ENCODE results near the gene TRIP10. TPM values are rescaled to one million over a fixed set of nuclear protein-coding genes. Genes with fewer than 3 reads are reported as not detected.

Gene TRIP10
- total RNA-seq, 1 experiment from 2014 or later = 49.7 TPM

DNA sequence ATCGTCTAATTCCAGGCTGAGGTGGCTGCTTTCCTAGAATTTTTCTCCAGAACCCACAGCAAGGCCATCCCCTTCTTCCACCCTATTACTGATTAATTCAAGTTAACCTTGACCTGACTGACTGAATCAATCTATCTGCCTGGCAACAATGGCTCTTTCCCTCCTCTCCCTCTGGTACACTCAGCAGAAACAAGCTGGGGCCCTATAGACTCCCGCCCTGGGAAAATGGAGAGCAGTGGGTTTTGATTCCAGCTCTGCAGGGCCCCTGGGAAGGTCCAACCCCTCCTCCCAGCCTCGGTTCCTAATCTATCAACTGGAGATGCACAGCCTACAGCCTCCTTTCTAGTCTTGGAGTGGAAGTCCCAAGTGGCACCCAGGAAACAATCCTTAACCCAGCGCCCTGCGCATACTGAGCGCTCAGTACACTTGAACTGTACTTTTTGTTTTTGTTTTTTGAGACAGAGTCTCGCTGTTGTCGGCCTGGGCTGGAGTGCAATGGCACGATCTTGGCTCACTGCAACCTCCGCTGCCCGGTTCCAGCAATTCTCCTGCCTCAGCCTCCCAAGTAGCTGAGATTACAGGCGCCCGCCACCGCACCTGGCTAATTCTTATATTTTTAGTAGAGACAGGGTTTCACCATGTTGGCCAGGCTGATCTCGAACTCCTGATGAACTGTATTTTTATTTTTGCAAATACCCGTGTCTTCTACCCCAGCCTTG, 13.8 kb upstream of the TRIP10 start:
- BruUV-seq (replicated peaks) = no TSS peak
- ChIA-PET CTCF (interaction anchor here (0.6 to 2.1 kb wide), 2 partner anchors 10 to 183 kb away, joined by 3 to 9 read pairs; no protein-coding TSS in a partner anchor), POLR2A (interaction anchor here (7.7 kb wide), 1 partner anchor 14 kb away, joined by 189 read pairs; the partner anchor contains the start of genes GPR108 and TRIP10)
- Mint-ChIP-seq H3K27ac (ENCODE audit: low read depth, unreplicated experiment) (no peak overlapping the region), H3K9me3 (ENCODE audit: unreplicated experiment) (no peaks in the 10 kb centered on the region), H3K27me3 (ENCODE audit: insufficient read depth, unreplicated experiment) (no peaks in the 10 kb centered on the region), H3K4me1 (ENCODE audit: insufficient read depth, unreplicated experiment) (peaks cover 29% of the 10 kb centered on the region), H3K4me3 (ENCODE audit: unreplicated experiment) (no peak overlapping the region), H3K36me3 (ENCODE audit: insufficient read depth, unreplicated experiment) (peaks cover 12% of the 10 kb centered on the region)
- TF ChIP-seq, protein P1, sequence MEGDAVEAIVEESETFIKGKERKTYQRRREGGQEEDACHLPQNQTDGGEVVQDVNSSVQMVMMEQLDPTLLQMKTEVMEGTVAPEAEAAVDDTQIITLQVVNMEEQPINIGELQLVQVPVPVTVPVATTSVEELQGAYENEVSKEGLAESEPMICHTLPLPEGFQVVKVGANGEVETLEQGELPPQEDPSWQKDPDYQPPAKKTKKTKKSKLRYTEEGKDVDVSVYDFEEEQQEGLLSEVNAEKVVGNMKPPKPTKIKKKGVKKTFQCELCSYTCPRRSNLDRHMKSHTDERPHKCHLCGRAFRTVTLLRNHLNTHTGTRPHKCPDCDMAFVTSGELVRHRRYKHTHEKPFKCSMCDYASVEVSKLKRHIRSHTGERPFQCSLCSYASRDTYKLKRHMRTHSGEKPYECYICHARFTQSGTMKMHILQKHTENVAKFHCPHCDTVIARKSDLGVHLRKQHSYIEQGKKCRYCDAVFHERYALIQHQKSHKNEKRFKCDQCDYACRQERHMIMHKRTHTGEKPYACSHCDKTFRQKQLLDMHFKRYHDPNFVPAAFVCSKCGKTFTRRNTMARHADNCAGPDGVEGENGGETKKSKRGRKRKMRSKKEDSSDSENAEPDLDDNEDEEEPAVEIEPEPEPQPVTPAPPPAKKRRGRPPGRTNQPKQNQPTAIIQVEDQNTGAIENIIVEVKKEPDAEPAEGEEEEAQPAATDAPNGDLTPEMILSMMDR (IDR thresholded peaks at IDR 0.05; ENCODE audit: unreplicated experiment) = no peak
- intact Hi-C loops (cut with micrococcal nuclease) = no loop called here
- DNase-seq (ENCODE audit: unreplicated experiment) = no peak

DNA sequence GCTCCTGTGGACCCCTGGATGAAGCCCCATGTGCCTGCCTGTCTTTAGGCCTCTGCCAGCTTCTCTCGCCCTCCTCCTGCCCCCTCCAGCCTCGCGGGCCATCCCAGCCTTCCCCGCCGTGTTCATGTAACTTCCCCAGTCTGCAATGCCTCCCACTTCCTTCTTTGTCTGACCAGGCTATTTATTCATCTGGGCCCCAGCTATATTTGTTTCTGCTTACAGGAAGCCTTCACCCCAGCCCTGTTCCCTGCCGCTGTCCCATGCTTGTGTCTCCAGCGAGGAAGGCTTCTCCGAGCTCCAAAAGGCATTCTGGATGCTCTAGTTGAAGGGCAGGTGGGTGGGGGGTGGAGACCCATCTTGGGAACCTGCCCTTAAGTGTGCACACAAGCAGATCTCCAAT, 11.1 kb upstream of the TRIP10 start:
- intact Hi-C loops (cut with micrococcal nuclease) = no loop called here
- CTCF ChIA-PET = interaction anchor here (0.9 kb wide), 1 partner anchor 8 kb away, joined by 4 read pairs; no protein-coding TSS in a partner anchor
- H3K4me1 Mint-ChIP-seq (ENCODE audit: insufficient read depth, unreplicated experiment) = peaks cover 10% of the 10 kb centered on the region
- H3K27me3 Mint-ChIP-seq (ENCODE audit: insufficient read depth, unreplicated experiment) = no peaks in the 10 kb centered on the region
- POLR2A ChIA-PET = interaction anchor here (0.7 kb wide), 1 partner anchor 10 kb away, joined by 4 read pairs; no protein-coding TSS in a partner anchor
- no peak for DNase-seq (ENCODE audit: unreplicated experiment)
- H3K9me3 Mint-ChIP-seq (ENCODE audit: unreplicated experiment) = no peaks in the 10 kb centered on the region
- peaks cover 20% of the 10 kb centered on the region for H3K36me3 Mint-ChIP-seq (ENCODE audit: insufficient read depth, unreplicated experiment)
- no peak overlapping the region for H3K27ac Mint-ChIP-seq (ENCODE audit: low read depth, unreplicated experiment)
- no peak overlapping the region for H3K4me3 Mint-ChIP-seq (ENCODE audit: unreplicated experiment)
- BruUV-seq (replicated peaks) = no TSS peak
- TF ChIP-seq, protein P1 (IDR thresholded peaks at IDR 0.05; ENCODE audit: unreplicated experiment) = no peak

DNA sequence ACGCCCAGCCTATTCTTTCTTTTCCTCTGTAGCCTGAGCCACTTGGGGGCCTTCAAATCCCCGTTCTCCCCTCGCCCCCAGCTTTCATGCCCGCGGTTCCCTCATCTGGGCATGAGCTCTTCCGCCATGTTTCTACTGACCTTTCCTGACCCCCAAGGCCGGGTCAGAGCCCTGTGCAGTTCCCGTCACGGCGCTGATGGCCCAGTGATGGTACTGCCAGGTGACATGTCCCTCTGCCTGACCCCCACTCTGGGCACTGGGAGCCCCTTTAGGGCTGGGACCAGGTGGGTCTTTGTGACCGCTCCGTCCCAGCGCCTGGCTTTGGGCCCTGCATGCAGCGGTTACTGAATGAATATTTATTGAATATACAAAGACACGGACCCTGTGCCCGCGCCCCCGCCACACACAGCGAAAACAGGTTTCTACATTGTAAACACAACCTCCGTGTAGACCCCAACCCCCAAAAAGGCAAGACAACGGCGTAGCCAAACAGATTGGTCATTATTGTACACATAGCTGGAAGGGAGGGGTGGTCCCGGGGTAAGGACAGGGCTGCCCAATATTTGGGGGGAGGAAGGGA, 9.8 kb upstream of the TRIP10 start:
- Mint-ChIP-seq H3K9me3 (ENCODE audit: unreplicated experiment) (no peaks in the 10 kb centered on the region), H3K4me3 (ENCODE audit: unreplicated experiment) (no peak overlapping the region), H3K4me1 (ENCODE audit: insufficient read depth, unreplicated experiment) (peaks cover 5% of the 10 kb centered on the region), H3K27me3 (ENCODE audit: insufficient read depth, unreplicated experiment) (no peaks in the 10 kb centered on the region), H3K27ac (ENCODE audit: low read depth, unreplicated experiment) (no peak overlapping the region), H3K36me3 (ENCODE audit: insufficient read depth, unreplicated experiment) (peaks cover 33% of the 10 kb centered on the region)
- POLR2A ChIA-PET = interaction anchor here (0.6 kb wide), 1 partner anchor 8 kb away, joined by 3 read pairs; the partner anchor contains the start of gene GPR108
- intact Hi-C loops (cut with micrococcal nuclease) = no loop called here
- TF ChIP-seq, protein P1 (IDR thresholded peaks at IDR 0.05; ENCODE audit: unreplicated experiment) = no peak
- CTCF ChIA-PET = interaction anchor here (0.5 to 1.0 kb wide), 2 partner anchors 11 to 133 kb away, joined by 5 to 6 read pairs; no protein-coding TSS in a partner anchor
- DNase-seq (ENCODE audit: unreplicated experiment) = no peak
- BruUV-seq (replicated peaks) = no TSS peak

DNA sequence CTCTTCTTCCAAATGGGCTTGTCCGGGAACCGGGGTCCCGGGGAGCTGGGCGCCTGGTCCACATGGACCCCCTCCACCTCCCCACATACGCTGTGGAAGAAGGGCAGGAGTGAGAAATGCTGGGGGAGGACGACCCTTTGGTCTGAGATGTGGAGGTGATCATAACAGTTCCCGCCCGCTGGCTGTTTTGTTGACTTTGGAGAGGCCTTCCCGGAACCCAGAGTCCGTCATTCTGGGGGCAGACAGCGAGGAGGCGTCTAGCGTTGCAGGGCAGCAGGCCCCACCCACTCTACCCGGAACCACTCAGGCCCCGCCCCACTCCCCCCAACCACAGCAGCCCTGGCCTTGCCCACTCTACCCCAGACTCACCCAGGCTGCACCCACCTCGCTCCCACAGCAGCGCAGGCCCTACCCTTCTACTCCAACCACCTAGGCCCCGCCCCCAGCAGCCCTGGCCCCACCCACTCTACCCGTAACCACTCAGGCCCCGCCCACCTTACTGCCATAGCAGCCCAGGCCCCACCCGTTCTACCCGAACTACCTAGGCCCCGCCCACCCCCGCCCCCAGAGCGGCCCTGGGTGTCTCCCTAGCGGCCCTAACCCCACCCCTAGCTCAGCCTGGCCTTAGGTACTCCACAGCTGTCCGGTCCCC, 9.2 kb upstream of the TRIP10 start:
- H3K4me1 Mint-ChIP-seq (ENCODE audit: insufficient read depth, unreplicated experiment) = peaks cover 5% of the 10 kb centered on the region
- TF ChIP-seq, protein P1 (IDR thresholded peaks at IDR 0.05; ENCODE audit: unreplicated experiment) = no peak
- no peak overlapping the region for H3K4me3 Mint-ChIP-seq (ENCODE audit: unreplicated experiment)
- intact Hi-C loops (cut with micrococcal nuclease) = no loop called here
- H3K36me3 Mint-ChIP-seq (ENCODE audit: insufficient read depth, unreplicated experiment) = peaks cover 29% of the 10 kb centered on the region
- POLR2A ChIA-PET = interaction anchor here (0.6 kb wide), 1 partner anchor 7 kb away, joined by 3 read pairs; the partner anchor contains the start of gene GPR108
- H3K27me3 Mint-ChIP-seq (ENCODE audit: insufficient read depth, unreplicated experiment) = no peaks in the 10 kb centered on the region
- no peak overlapping the region for H3K27ac Mint-ChIP-seq (ENCODE audit: low read depth, unreplicated experiment)
- BruUV-seq (replicated peaks) = no TSS peak
- CTCF ChIA-PET = no interaction called here
- no peaks in the 10 kb centered on the region for H3K9me3 Mint-ChIP-seq (ENCODE audit: unreplicated experiment)
- no peak for DNase-seq (ENCODE audit: unreplicated experiment)
